Gastroesophageal sphincter (tissue), 3 donors: ENCODE data around the gene SELENBP1.

Experiments
- POLR2A ChIP-seq, 2 donors: fragments of 450-650 bp; IDR thresholded peaks; one replicate each; pipeline ENCODE4 v1.6.1; 2017; ENCODE audit warnings: antibody characterized with exemption in 2 of 2, mild to moderate bottlenecking in 2 of 2, moderate library complexity in 1 of 2
- TF ChIP-seq, protein P1 (sequence below), 4 experiments: fragments of 200-600 bp in 2 of 4; fragments of 450-650 bp in 2 of 4; sonication (generic) in 1 of 4; IDR thresholded peaks; one replicate each; pipeline ENCODE4 v1.5.1; 2017 to 2019; ENCODE audit warnings: antibody characterized with exemption in 4 of 4, mild to moderate bottlenecking in 2 of 4, moderate library complexity in 2 of 4

DNA sequence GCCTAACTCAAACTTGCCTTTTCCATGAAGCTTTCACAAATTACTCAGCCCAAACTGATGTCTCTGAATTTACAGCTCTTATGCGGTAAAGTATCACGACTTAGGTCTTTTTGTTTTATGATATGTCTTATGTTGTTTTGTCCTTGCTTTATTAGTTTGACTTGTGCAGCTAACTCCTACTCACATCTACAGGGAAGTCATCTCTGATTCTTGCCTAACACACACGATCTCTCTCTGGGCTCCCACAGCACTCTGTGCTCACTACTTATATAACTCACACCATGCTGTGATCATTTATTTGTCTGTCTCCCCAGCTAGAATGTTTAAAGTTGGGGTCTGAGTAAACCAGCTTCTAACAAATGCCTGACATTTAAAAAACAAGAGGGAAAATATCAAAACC is 35.9 kb downstream of the SELENBP1 start:
- no peak for TF ChIP-seq POLR2A (IDR thresholded peaks at IDR 0.05)
- TF ChIP-seq, protein P1, sequence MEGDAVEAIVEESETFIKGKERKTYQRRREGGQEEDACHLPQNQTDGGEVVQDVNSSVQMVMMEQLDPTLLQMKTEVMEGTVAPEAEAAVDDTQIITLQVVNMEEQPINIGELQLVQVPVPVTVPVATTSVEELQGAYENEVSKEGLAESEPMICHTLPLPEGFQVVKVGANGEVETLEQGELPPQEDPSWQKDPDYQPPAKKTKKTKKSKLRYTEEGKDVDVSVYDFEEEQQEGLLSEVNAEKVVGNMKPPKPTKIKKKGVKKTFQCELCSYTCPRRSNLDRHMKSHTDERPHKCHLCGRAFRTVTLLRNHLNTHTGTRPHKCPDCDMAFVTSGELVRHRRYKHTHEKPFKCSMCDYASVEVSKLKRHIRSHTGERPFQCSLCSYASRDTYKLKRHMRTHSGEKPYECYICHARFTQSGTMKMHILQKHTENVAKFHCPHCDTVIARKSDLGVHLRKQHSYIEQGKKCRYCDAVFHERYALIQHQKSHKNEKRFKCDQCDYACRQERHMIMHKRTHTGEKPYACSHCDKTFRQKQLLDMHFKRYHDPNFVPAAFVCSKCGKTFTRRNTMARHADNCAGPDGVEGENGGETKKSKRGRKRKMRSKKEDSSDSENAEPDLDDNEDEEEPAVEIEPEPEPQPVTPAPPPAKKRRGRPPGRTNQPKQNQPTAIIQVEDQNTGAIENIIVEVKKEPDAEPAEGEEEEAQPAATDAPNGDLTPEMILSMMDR (IDR thresholded peaks at IDR 0.05): no peak
